ENCODE results near the gene ZC3H12A.
A peak's percentile ranks its signal among the peaks of the same experiment; 100 is the strongest.

ZC3H12A gene

DNA sequence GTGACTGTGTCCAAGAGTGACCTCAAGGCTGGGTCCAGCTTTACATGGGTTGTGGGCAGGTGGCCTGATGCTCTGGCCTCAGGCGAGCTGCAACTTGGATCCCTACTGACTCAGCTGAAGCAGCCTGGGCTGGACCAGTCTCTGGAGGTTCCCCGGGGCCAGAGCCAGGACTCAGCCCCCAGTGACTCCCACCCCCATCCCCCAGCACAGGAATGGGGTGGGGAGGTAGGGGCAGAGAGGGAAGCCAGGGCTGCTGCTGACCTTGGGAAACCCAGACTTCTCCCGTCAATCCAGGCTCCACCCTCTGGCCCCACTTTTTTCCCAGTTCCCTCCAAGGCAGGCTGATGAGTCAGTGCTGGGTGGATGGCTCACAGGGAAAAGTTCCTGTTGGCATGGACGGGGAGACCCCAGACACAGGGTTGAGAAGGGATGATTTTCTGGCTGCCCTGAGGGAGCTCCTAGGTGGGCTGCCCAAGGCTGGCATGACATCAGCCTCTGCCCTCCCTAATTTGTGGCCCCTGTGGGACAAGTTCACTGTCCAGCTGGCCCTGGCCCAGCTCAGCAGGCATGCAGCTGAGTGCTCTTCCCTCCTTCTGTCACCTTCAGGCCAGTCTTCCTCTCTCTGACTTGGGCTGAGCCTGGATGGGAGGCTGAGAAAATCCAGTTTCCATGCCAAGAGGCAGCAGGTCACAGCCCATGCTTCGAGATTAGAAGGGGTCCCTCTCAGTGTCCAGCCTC lies 2.2 kb downstream of the ZC3H12A start (continued):
- TF ChIP-seq, protein P1, sequence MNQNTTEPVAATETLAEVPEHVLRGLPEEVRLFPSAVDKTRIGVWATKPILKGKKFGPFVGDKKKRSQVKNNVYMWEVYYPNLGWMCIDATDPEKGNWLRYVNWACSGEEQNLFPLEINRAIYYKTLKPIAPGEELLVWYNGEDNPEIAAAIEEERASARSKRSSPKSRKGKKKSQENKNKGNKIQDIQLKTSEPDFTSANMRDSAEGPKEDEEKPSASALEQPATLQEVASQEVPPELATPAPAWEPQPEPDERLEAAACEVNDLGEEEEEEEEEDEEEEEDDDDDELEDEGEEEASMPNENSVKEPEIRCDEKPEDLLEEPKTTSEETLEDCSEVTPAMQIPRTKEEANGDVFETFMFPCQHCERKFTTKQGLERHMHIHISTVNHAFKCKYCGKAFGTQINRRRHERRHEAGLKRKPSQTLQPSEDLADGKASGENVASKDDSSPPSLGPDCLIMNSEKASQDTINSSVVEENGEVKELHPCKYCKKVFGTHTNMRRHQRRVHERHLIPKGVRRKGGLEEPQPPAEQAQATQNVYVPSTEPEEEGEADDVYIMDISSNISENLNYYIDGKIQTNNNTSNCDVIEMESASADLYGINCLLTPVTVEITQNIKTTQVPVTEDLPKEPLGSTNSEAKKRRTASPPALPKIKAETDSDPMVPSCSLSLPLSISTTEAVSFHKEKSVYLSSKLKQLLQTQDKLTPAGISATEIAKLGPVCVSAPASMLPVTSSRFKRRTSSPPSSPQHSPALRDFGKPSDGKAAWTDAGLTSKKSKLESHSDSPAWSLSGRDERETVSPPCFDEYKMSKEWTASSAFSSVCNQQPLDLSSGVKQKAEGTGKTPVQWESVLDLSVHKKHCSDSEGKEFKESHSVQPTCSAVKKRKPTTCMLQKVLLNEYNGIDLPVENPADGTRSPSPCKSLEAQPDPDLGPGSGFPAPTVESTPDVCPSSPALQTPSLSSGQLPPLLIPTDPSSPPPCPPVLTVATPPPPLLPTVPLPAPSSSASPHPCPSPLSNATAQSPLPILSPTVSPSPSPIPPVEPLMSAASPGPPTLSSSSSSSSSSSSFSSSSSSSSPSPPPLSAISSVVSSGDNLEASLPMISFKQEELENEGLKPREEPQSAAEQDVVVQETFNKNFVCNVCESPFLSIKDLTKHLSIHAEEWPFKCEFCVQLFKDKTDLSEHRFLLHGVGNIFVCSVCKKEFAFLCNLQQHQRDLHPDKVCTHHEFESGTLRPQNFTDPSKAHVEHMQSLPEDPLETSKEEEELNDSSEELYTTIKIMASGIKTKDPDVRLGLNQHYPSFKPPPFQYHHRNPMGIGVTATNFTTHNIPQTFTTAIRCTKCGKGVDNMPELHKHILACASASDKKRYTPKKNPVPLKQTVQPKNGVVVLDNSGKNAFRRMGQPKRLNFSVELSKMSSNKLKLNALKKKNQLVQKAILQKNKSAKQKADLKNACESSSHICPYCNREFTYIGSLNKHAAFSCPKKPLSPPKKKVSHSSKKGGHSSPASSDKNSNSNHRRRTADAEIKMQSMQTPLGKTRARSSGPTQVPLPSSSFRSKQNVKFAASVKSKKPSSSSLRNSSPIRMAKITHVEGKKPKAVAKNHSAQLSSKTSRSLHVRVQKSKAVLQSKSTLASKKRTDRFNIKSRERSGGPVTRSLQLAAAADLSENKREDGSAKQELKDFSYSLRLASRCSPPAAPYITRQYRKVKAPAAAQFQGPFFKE (tag by site-specific recombination; IDR thresholded peaks at IDR 0.05; ENCODE audit: borderline replicate concordance): no peak
- no peak for TF ChIP-seq ZBTB48 (tag by site-specific recombination; IDR thresholded peaks at IDR 0.05)
- no peak for TF ChIP-seq ZNF521 (tag by site-specific recombination; IDR thresholded peaks at IDR 0.05)
- TF ChIP-seq ZBTB8A (tag by site-specific recombination; IDR thresholded peaks at IDR 0.05): no peak
- TF ChIP-seq ZNF654 (tag by site-specific recombination; IDR thresholded peaks at IDR 0.05; ENCODE audit: low read depth): no peak
- TF ChIP-seq KLF7 (tag by site-specific recombination; IDR thresholded peaks at IDR 0.05; ENCODE audit: borderline replicate concordance): no peak
- no peak; the same call in 1 of the 2 replicates for TF ChIP-seq ZNF660 (tag by site-specific recombination; IDR thresholded peaks at IDR 0.05)
- TF ChIP-seq, protein P2, sequence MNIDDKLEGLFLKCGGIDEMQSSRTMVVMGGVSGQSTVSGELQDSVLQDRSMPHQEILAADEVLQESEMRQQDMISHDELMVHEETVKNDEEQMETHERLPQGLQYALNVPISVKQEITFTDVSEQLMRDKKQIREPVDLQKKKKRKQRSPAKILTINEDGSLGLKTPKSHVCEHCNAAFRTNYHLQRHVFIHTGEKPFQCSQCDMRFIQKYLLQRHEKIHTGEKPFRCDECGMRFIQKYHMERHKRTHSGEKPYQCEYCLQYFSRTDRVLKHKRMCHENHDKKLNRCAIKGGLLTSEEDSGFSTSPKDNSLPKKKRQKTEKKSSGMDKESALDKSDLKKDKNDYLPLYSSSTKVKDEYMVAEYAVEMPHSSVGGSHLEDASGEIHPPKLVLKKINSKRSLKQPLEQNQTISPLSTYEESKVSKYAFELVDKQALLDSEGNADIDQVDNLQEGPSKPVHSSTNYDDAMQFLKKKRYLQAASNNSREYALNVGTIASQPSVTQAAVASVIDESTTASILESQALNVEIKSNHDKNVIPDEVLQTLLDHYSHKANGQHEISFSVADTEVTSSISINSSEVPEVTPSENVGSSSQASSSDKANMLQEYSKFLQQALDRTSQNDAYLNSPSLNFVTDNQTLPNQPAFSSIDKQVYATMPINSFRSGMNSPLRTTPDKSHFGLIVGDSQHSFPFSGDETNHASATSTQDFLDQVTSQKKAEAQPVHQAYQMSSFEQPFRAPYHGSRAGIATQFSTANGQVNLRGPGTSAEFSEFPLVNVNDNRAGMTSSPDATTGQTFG (tag by site-specific recombination; IDR thresholded peaks at IDR 0.05; ENCODE audit: borderline replicate concordance): no peak
- TF ChIP-seq MZF1 (tag by site-specific recombination; IDR thresholded peaks at IDR 0.05; ENCODE audit: borderline replicate concordance): no peak
- TF ChIP-seq, protein P3, sequence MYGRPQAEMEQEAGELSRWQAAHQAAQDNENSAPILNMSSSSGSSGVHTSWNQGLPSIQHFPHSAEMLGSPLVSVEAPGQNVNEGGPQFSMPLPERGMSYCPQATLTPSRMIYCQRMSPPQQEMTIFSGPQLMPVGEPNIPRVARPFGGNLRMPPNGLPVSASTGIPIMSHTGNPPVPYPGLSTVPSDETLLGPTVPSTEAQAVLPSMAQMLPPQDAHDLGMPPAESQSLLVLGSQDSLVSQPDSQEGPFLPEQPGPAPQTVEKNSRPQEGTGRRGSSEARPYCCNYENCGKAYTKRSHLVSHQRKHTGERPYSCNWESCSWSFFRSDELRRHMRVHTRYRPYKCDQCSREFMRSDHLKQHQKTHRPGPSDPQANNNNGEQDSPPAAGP (tag by site-specific recombination; IDR thresholded peaks at IDR 0.05): 0 out of 2 replicates have a peak, but pooled peaks have one; percentile 13
- peak; percentile 38; the same call in 1 of the 2 replicates for TF ChIP-seq SP7 (tag by site-specific recombination; IDR thresholded peaks at IDR 0.05)
- no peak for TF ChIP-seq ZFP41 (tag by site-specific recombination; IDR thresholded peaks at IDR 0.05; ENCODE audit: borderline replicate concordance)
- TF ChIP-seq ZBTB20 (tag by site-specific recombination; IDR thresholded peaks at IDR 0.05): peak; percentile 35; the same call in 1 of the 2 replicates
- TF ChIP-seq, protein P4, sequence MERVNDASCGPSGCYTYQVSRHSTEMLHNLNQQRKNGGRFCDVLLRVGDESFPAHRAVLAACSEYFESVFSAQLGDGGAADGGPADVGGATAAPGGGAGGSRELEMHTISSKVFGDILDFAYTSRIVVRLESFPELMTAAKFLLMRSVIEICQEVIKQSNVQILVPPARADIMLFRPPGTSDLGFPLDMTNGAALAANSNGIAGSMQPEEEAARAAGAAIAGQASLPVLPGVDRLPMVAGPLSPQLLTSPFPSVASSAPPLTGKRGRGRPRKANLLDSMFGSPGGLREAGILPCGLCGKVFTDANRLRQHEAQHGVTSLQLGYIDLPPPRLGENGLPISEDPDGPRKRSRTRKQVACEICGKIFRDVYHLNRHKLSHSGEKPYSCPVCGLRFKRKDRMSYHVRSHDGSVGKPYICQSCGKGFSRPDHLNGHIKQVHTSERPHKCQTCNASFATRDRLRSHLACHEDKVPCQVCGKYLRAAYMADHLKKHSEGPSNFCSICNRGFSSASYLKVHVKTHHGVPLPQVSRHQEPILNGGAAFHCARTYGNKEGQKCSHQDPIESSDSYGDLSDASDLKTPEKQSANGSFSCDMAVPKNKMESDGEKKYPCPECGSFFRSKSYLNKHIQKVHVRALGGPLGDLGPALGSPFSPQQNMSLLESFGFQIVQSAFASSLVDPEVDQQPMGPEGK (tag by site-specific recombination; IDR thresholded peaks at IDR 0.05): peak; percentile 55
- TF ChIP-seq EGR2 (tag by site-specific recombination; IDR thresholded peaks at IDR 0.05; ENCODE audit: low read depth): no peak
- TF ChIP-seq KLF1 (tag by site-specific recombination; IDR thresholded peaks at IDR 0.05): peak; percentile 25; the same call in 1 of the 2 replicates
- no peak for TF ChIP-seq SCRT1 (tag by site-specific recombination; IDR thresholded peaks at IDR 0.05; ENCODE audit: borderline replicate concordance)
- TF ChIP-seq ZNF658 (tag by site-specific recombination; IDR thresholded peaks at IDR 0.05): no peak
- TF ChIP-seq, protein P5, sequence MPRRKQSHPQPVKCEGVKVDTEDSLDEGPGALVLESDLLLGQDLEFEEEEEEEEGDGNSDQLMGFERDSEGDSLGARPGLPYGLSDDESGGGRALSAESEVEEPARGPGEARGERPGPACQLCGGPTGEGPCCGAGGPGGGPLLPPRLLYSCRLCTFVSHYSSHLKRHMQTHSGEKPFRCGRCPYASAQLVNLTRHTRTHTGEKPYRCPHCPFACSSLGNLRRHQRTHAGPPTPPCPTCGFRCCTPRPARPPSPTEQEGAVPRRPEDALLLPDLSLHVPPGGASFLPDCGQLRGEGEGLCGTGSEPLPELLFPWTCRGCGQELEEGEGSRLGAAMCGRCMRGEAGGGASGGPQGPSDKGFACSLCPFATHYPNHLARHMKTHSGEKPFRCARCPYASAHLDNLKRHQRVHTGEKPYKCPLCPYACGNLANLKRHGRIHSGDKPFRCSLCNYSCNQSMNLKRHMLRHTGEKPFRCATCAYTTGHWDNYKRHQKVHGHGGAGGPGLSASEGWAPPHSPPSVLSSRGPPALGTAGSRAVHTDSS (tag by site-specific recombination; IDR thresholded peaks at IDR 0.05): no peak
- no peak for TF ChIP-seq ZNF133 (tag by site-specific recombination; IDR thresholded peaks at IDR 0.05)
- TF ChIP-seq, protein P6, sequence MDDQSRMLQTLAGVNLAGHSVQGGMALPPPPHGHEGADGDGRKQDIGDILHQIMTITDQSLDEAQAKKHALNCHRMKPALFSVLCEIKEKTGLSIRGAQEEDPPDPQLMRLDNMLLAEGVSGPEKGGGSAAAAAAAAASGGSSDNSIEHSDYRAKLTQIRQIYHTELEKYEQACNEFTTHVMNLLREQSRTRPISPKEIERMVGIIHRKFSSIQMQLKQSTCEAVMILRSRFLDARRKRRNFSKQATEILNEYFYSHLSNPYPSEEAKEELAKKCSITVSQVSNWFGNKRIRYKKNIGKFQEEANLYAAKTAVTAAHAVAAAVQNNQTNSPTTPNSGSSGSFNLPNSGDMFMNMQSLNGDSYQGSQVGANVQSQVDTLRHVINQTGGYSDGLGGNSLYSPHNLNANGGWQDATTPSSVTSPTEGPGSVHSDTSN (CRISPR knock-in tag; IDR thresholded peaks at IDR 0.05): no peak
- TF ChIP-seq KLF8 (tag by site-specific recombination; IDR thresholded peaks at IDR 0.05): no peak
- TF ChIP-seq, protein P7, sequence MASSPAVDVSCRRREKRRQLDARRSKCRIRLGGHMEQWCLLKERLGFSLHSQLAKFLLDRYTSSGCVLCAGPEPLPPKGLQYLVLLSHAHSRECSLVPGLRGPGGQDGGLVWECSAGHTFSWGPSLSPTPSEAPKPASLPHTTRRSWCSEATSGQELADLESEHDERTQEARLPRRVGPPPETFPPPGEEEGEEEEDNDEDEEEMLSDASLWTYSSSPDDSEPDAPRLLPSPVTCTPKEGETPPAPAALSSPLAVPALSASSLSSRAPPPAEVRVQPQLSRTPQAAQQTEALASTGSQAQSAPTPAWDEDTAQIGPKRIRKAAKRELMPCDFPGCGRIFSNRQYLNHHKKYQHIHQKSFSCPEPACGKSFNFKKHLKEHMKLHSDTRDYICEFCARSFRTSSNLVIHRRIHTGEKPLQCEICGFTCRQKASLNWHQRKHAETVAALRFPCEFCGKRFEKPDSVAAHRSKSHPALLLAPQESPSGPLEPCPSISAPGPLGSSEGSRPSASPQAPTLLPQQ (tag by site-specific recombination; IDR thresholded peaks at IDR 0.05): peak; percentile 82; the same call in 1 of the 2 replicates
